HCT116 (cell line): ENCODE results near the gene CNPY1. TPM values are rescaled to one million over a fixed set of nuclear protein-coding genes. Genes with fewer than 3 reads are reported as not detected.

Experiments
- ATAC-seq: fragments of 200-7000 bp; cut with Tn5 transposase; 2 replicates; pipeline ENCODE4 v1.9.1; 2020; ENCODE audit warnings: mild to moderate bottlenecking, moderate library complexity
- BruUV-seq: library from RNA; stranded (reverse); fragments of 400-500 nt; replicated peaks from 2 replicates; lab custom pipeline; 2021; lab: Mats Ljungman, UMichigan
- CTCF ChIA-PET: fragments of 300-600 bp; sonication (Branson Sonifier 250); formaldehyde crosslinking; loops from one replicate; lab custom pipeline; 2021; ENCODE audit warnings: antibody characterized with exemption; lab: Charles Lee
- POLR2A ChIA-PET: fragments of 300-600, 350-600 bp; sonication (Branson Sonifier 250); formaldehyde crosslinking; loops from one replicate; lab custom pipeline; 2021; ENCODE audit warnings: antibody characterized with exemption; lab: Charles Lee
- RAD21 ChIA-PET, 2 experiments: fragments of 300-600 bp; sonication (Branson Sonifier 250); formaldehyde crosslinking; loops; one replicate each; lab custom pipeline; 2023; ENCODE audit warnings: low total read pairs in 2 of 2; ENCODE audit not compliant: uncharacterized antibody in 2 of 2, unreplicated experiment in 2 of 2, low non-redundant PET in 1 of 2; lab: Charles Lee
- DNase-seq: peaks from one replicate; pipeline ENCODE4 v3.0.0-alpha.2; 2010; ENCODE audit warnings: low read depth, low spot score
- H2AFZ ChIP-seq: fragments of 200-600 bp; shearing (Covaris generic), sonication (generic); 2 replicates; pipeline ENCODE4 v1.6.1; 2017; ENCODE audit warnings: low read depth, mixed run types, mixed read lengths, antibody characterized with exemption, low read length; ENCODE audit not compliant: poor library complexity, severe bottlenecking
- H3K27ac ChIP-seq: 2 replicates; pipeline ENCODE4 v1.5.1; 2012; ENCODE audit warnings: low read depth, low read length
- H3K27me3 ChIP-seq: fragments of 200-600 bp; sonication (generic); 2 replicates; pipeline ENCODE4 v1.6.1; 2016; ENCODE audit warnings: mixed run types, low read length, mixed read lengths; ENCODE audit not compliant: insufficient read depth
- H3K36me3 ChIP-seq, 2 experiments: fragments of 200-500 bp in 1 of 2; fragments of 200-600 bp in 1 of 2; sonication (Bioruptor generic) in 1 of 2; sonication (generic) in 1 of 2; 2 replicates each; pipeline versions ENCODE4 v1.5.1 to v1.6.1; 2014 to 2016; ENCODE audit warnings: low read length in 2 of 2, inconsistent platforms in 1 of 2, mixed read lengths in 1 of 2, mixed run types in 1 of 2; ENCODE audit not compliant: insufficient read depth in 2 of 2, control insufficient read depth in 1 of 2
- H3K4me1 ChIP-seq, 2 experiments: fragments of 200-600 bp in 1 of 2; sonication (generic) in 1 of 2; 2 replicates each; pipeline versions ENCODE4 v1.5.1 to v1.6.1; 2012 to 2017; ENCODE audit warnings: low read length in 2 of 2, inconsistent platforms in 1 of 2, mild to moderate bottlenecking in 1 of 2, mixed read lengths in 1 of 2, mixed run types in 1 of 2, moderate library complexity in 1 of 2; ENCODE audit not compliant: insufficient read depth in 2 of 2, control insufficient read depth in 1 of 2
- H3K4me2 ChIP-seq: fragments of 200-600 bp; sonication (generic); 2 replicates; pipeline ENCODE4 v1.6.1; 2017; ENCODE audit warnings: mixed run types, low read length, mixed read lengths
- H3K4me3 ChIP-seq, 2 experiments: fragments of 200-600 bp in 1 of 2; sonication (generic) in 1 of 2; replicated peaks in 1 of 2; 2 replicates each; pipeline ENCODE4 v1.5.1; 2011 to 2016; ENCODE audit warnings: low read length in 2 of 2, control low read depth in 1 of 2, low read depth in 1 of 2, mild to moderate bottlenecking in 1 of 2, mixed read lengths in 1 of 2, mixed run types in 1 of 2
- H3K79me2 ChIP-seq: fragments of 200-600 bp; sonication (generic); 2 replicates; pipeline ENCODE4 v1.6.1; 2017; ENCODE audit warnings: mild to moderate bottlenecking, mixed run types, low read length, moderate library complexity, mixed read lengths; ENCODE audit not compliant: insufficient read depth
- H3K9ac ChIP-seq: fragments of 200-600 bp; sonication (generic); 2 replicates; pipeline ENCODE4 v1.6.1; 2016; ENCODE audit warnings: low read length, mixed read lengths
- H3K9me2 ChIP-seq: fragments of 200-600 bp; sonication (generic), shearing (Covaris generic); 2 replicates; pipeline ENCODE4 v1.6.1; 2017; ENCODE audit warnings: mixed run types, mild to moderate bottlenecking, moderate library complexity; ENCODE audit not compliant: insufficient read depth
- H3K9me3 ChIP-seq, 2 experiments: fragments of 200-500 bp in 1 of 2; fragments of 200-600 bp in 1 of 2; sonication (Bioruptor generic) in 1 of 2; sonication (generic) in 1 of 2; 2 replicates each; pipeline ENCODE4 v1.6.1; 2014 to 2017; ENCODE audit warnings: low read length in 2 of 2, mixed read lengths in 2 of 2, inconsistent platforms in 1 of 2, low read depth in 1 of 2, mild to moderate bottlenecking in 1 of 2, mixed run types in 1 of 2, moderate library complexity in 1 of 2; ENCODE audit not compliant: control insufficient read depth in 1 of 2, insufficient read depth in 1 of 2
- H4K20me1 ChIP-seq: fragments of 200-600 bp; sonication (generic), shearing (Covaris generic); 2 replicates; pipeline ENCODE4 v1.6.1; 2017; ENCODE audit warnings: mixed run types, mild to moderate bottlenecking, moderate library complexity; ENCODE audit not compliant: insufficient read depth
- ATF3 ChIP-seq: IDR thresholded peaks from 2 replicates; pipeline ENCODE4 v1.6.1; 2012
- CBX3 ChIP-seq: IDR thresholded peaks from 2 replicates; pipeline ENCODE4 v1.6.1; 2012; ENCODE audit warnings: low read depth
- CEBPB ChIP-seq: IDR thresholded peaks from 2 replicates; pipeline ENCODE4 v1.6.1; 2012; ENCODE audit warnings: low read depth
- CTCF ChIP-seq, 3 experiments: fragments of 200-600 bp in 1 of 3; sonication (generic) in 1 of 3; IDR thresholded peaks in 2 of 3; conservative IDR thresholded peaks in 1 of 3; 2 replicates each; pipeline ENCODE4 v1.5.1; 2012 to 2017; ENCODE audit warnings: low read depth in 2 of 3, low read length in 2 of 3, antibody characterized with exemption in 1 of 3, borderline replicate concordance in 1 of 3, control low read depth in 1 of 3, mild to moderate bottlenecking in 1 of 3, mixed read lengths in 1 of 3, mixed run types in 1 of 3, moderate library complexity in 1 of 3; ENCODE audit not compliant: insufficient read depth in 1 of 3
- EGR1 ChIP-seq: IDR thresholded peaks from 2 replicates; pipeline ENCODE4 v1.6.1; 2012; ENCODE audit warnings: low read depth
- ELF1 ChIP-seq: IDR thresholded peaks from 2 replicates; pipeline ENCODE4 v1.6.1; 2012; ENCODE audit warnings: low read depth, borderline replicate concordance
- EZH2 ChIP-seq: fragments of 200-600 bp; sonication (generic); IDR thresholded peaks from 2 replicates; pipeline ENCODE4 v1.6.1; 2017; ENCODE audit warnings: antibody characterized with exemption, mixed run types
- EZH2phosphoT487 ChIP-seq: fragments of 200-600 bp; IDR thresholded peaks from 2 replicates; pipeline ENCODE4 v1.6.1; 2018; ENCODE audit warnings: antibody characterized with exemption, borderline replicate concordance
- FOSL1 ChIP-seq: IDR thresholded peaks from 2 replicates; pipeline ENCODE4 v1.6.1; 2012; ENCODE audit warnings: low read depth
- REST ChIP-seq: IDR thresholded peaks from 2 replicates; pipeline ENCODE4 v1.6.1; 2012; ENCODE audit warnings: low read depth
- SRF ChIP-seq: IDR thresholded peaks from 2 replicates; pipeline ENCODE4 v1.6.1; 2012; ENCODE audit warnings: low read depth
- YY1 ChIP-seq: IDR thresholded peaks from 2 replicates; pipeline ENCODE4 v1.6.1; 2011; ENCODE audit warnings: low read length, low read depth, moderate library complexity, mild to moderate bottlenecking; ENCODE audit not compliant: insufficient replicate concordance; ENCODE audit errors: extremely low read depth
- intact Hi-C: fragments of 100-400 bp; cut with micrococcal nuclease; formaldehyde crosslinking; loops from 2 replicates; pipeline ENCODE4 v1.10.0; 2022
- total RNA-seq: library from RNA; stranded (reverse); gene quantifications from one replicate; pipeline ENCODE4 v1.2.1, GENCODE V29; 2021; ENCODE audit not compliant: unreplicated experiment

The CNPY1 gene
- total RNA-seq, 1 experiment from 2014 or later: not detected

GRCh38 chr7:155584261-155584660, 37.9 kb upstream of the CNPY1 start:
- intact Hi-C loops: no loop called here
- BruUV-seq: no TSS peak
- no peak overlapping the region for H3K4me3 ChIP-seq
- no peak for ATAC-seq
- DNase-seq: no peak
- POLR2A ChIA-PET: no interaction called here
- RAD21 ChIA-PET: no interaction called here
- H3K36me3 ChIP-seq: no peaks in the 10 kb centered on the region
- CTCF ChIA-PET: no interaction called here
- H3K27ac ChIP-seq: no peak overlapping the region
- no peak overlapping the region for H3K4me2 ChIP-seq
- H3K4me1 ChIP-seq: no peaks in the 10 kb centered on the region
- H3K9me2 ChIP-seq: no peaks in the 10 kb centered on the region
- no peaks in the 10 kb centered on the region for H4K20me1 ChIP-seq
- no peaks in the 10 kb centered on the region for H3K79me2 ChIP-seq
- H3K27me3 ChIP-seq: peaks cover 17% of the 10 kb centered on the region; the same call in 1 of the 2 replicates
- H2AFZ ChIP-seq: no peak overlapping the region
- TF ChIP-seq ATF3: no peak
- TF ChIP-seq YY1: no peak
- TF ChIP-seq CEBPB: no peak
- TF ChIP-seq EGR1: no peak
- no peak overlapping the region for H3K9ac ChIP-seq
- no peaks in the 10 kb centered on the region for H3K9me3 ChIP-seq

GRCh38 chr7:155583636-155584035, 37.3 kb upstream of the CNPY1 start:
- Histone ChIP-seq H3K79me2 (no peaks in the 10 kb centered on the region), H3K9me3 (no peaks in the 10 kb centered on the region), H3K9me2 (no peaks in the 10 kb centered on the region), H3K27ac (no peak overlapping the region), H3K4me1 (no peaks in the 10 kb centered on the region), H4K20me1 (no peaks in the 10 kb centered on the region), H3K4me2 (no peak overlapping the region), H3K36me3 (no peaks in the 10 kb centered on the region), H3K9ac (no peak overlapping the region), H3K27me3 (peaks cover 17% of the 10 kb centered on the region; the same call in 1 of the 2 replicates), H2AFZ (no peak overlapping the region), H3K4me3 (no peak overlapping the region)
- no TSS peak for BruUV-seq
- RAD21 ChIA-PET: interaction anchor here in 1 of 2 experiments (0.7 kb wide), 1 partner anchor 1031 kb away, joined by 4 read pairs; no protein-coding TSS in a partner anchor
- DNase-seq: no peak
- intact Hi-C loops: no loop called here
- ATAC-seq: no peak
- POLR2A ChIA-PET: no interaction called here
- CTCF ChIA-PET: no interaction called here
- TF ChIP-seq YY1 (no peak), SRF (no peak), REST (no peak), ELF1 (no peak), EZH2 (no peak), EZH2phosphoT487 (no peak), FOSL1 (no peak), CTCF (IDR thresholded peaks at IDR 0.05 in 2 of 3, conservative IDR thresholded peaks at IDR 0.05 in 1 of 3; ENCODE audit: borderline replicate concordance in 1 of 3, insufficient read depth in 1 of 3, low read depth in 2 of 3, low read length in 2 of 3) (no peak), CBX3 (no peak)
